K562 (cell line): ENCODE data around the gene GABPB1. TPM values are rescaled to one million over a fixed set of nuclear protein-coding genes. Genes with fewer than 3 reads are reported as not detected.

ENCODE experiments used
- BCOR ChIP-seq: fragments of 450-650 bp; IDR thresholded peaks from 2 replicates; pipeline ENCODE4 v1.6.1; 2016
- CHAMP1 ChIP-seq: fragments of 450-650 bp; IDR thresholded peaks from 2 replicates; pipeline ENCODE4 v1.6.1; 2016; ENCODE audit warnings: mild to moderate bottlenecking
- DDX20 ChIP-seq: fragments of 450-650 bp; IDR thresholded peaks from 2 replicates; pipeline ENCODE4 v1.6.1; 2016; ENCODE audit warnings: missing genetic modification characterization, low read depth, mild to moderate bottlenecking, missing compliant biosample characterization, moderate library complexity
- ETS1 ChIP-seq: conservative IDR thresholded peaks from 2 replicates; pipeline ENCODE4 v1.6.1; 2011; ENCODE audit warnings: low read depth, mild to moderate bottlenecking, low read length; ENCODE audit not compliant: control insufficient read depth
- KDM4B ChIP-seq, 2 experiments: fragments of 450-650 bp in 1 of 2; sonication (generic) in 1 of 2; IDR thresholded peaks; 2 replicates each; pipeline ENCODE4 v1.6.1; 2016 to 2017; ENCODE audit warnings: borderline replicate concordance in 2 of 2, antibody characterized with exemption in 1 of 2, low read depth in 1 of 2, mild to moderate bottlenecking in 1 of 2
- KLF6 ChIP-seq: fragments of 250-450 bp; sonication (Bioruptor Pico); IDR thresholded peaks from 2 replicates; pipeline ENCODE4 v1.4.0; 2020; ENCODE audit warnings: mild to moderate bottlenecking, moderate library complexity, borderline replicate concordance
- NKRF ChIP-seq: fragments of 450-650 bp; IDR thresholded peaks from 2 replicates; pipeline ENCODE4 v1.6.1; 2016; ENCODE audit warnings: borderline replicate concordance
- ZNF407 ChIP-seq: fragments of 450-650 bp; IDR thresholded peaks from 2 replicates; pipeline ENCODE4 v1.6.1; 2016; ENCODE audit warnings: low read depth
- ZNF449 ChIP-seq: fragments of 250-450 bp; sonication (Bioruptor Pico); IDR thresholded peaks from 2 replicates; pipeline ENCODE4 v1.8.0; 2022; ENCODE audit warnings: moderate library complexity, mild to moderate bottlenecking, inconsistent platforms
- polyA plus RNA-seq, 8 experiments: library from polyadenylated mRNA; depleted of rRNA in 4 of 8; stranded (reverse) in 5 of 8; unstranded in 3 of 8; fragments of >200 nt; fragmentation: Nextera tagmentation in 2 of 8; fragmentation: Illumina TruSeq in 1 of 8; extraction: Ambion mirVana in 2 of 8; extraction: Trizol in 1 of 8; gene quantifications; 2 replicates each; pipeline versions ENCODE4 v1.2.1 to v1.2.3, GENCODE V29; 2011 to 2014; ENCODE audit warnings: inconsistent platforms in 1 of 8, missing spikeins in 1 of 8
- total RNA-seq, 7 experiments: library from RNA; depleted of rRNA in 6 of 7; stranded (reverse); fragments of >200 nt in 6 of 7; fragmentation: Illumina TruSeq in 2 of 7; extraction: Trizol in 2 of 7; gene quantifications; 2 replicates each; pipeline versions ENCODE4 v1.2.1 to v1.2.3, GENCODE V29; 2011 to 2021; ENCODE audit warnings: low replicate concordance in 1 of 7

GABPB1 gene
- total and polyA plus RNA-seq, 9 of the 15 experiments (the other 6 are each of a cell fraction or from before 2014, with no cell fraction given) = 11.8 to 42.3 (median 33.2) TPM

GRCh38 chr15:50354838-50355618 is at the start of gene GABPB1 (continued):
- TF ChIP-seq ZNF407 = no peak
- peak; percentile 58; the same call in 1 of the 2 replicates for TF ChIP-seq BCOR
- TF ChIP-seq ZNF449 = 0 out of 2 replicates have a peak, but pooled peaks have one; percentile 24
- no peak for TF ChIP-seq KLF6 (CRISPR knock-in tag)
- 0 out of 2 replicates have a peak, but pooled peaks have one; percentile 21 for TF ChIP-seq DDX20 (tag)
- TF ChIP-seq NKRF = peak; percentile 91; the same call in 1 of the 2 replicates
- TF ChIP-seq ETS1 = peak; percentile 51; the same call in 1 of the 2 replicates
- no peak for TF ChIP-seq CHAMP1
- peak in 1 of 2 experiments; percentile 78; a peak in 2 of 4 replicates for TF ChIP-seq KDM4B (IDR thresholded peaks at IDR 0.05; ENCODE audit: borderline replicate concordance in 2 of 2, low read depth in 1 of 2)
